Smooth muscle cell (in vitro differentiated cells): ENCODE measurements around the gene ATP10A. TPM values are rescaled to one million over a fixed set of nuclear protein-coding genes. Genes with fewer than 3 reads are reported as not detected.

Experiments
- DNase-seq: peaks from one replicate; lab custom pipeline; 2025; ENCODE audit not compliant: unreplicated experiment; lab: John Stamatoyannopoulos, UW
- H2AFZ ChIP-seq: fragments of 200-600 bp; sonication (generic); 2 replicates; pipeline ENCODE4 v1.6.0; 2016; ENCODE audit warnings: antibody characterized with exemption, low read depth, mild to moderate bottlenecking
- H3F3A ChIP-seq: fragments of 200-600 bp; sonication (generic); 2 replicates; pipeline ENCODE4 v1.6.0; 2017; ENCODE audit warnings: antibody characterized with exemption, low read depth
- H3K27ac ChIP-seq: fragments of 200-600 bp; sonication (generic); 2 replicates; pipeline ENCODE4 v1.5.1; 2016; ENCODE audit warnings: low read depth, mild to moderate bottlenecking
- H3K27me3 ChIP-seq: fragments of 200-600 bp; sonication (generic); 2 replicates; pipeline ENCODE4 v1.6.1; 2016; ENCODE audit warnings: low read depth, mild to moderate bottlenecking
- H3K36me3 ChIP-seq: fragments of 200-600 bp; sonication (generic); 2 replicates; pipeline ENCODE4 v1.5.1; 2016; ENCODE audit warnings: low read depth
- H3K4me1 ChIP-seq: fragments of 200-600 bp; sonication (generic); 2 replicates; pipeline ENCODE4 v1.5.1; 2016; ENCODE audit warnings: low read depth
- H3K4me2 ChIP-seq: fragments of 200-600 bp; sonication (generic); 2 replicates; pipeline ENCODE4 v1.6.0; 2016; ENCODE audit warnings: mild to moderate bottlenecking
- H3K4me3 ChIP-seq: fragments of 200-600 bp; sonication (generic); 2 replicates; pipeline ENCODE4 v1.5.1; 2016; ENCODE audit warnings: mild to moderate bottlenecking
- H3K79me2 ChIP-seq: fragments of 200-600 bp; sonication (generic); 2 replicates; pipeline ENCODE4 v1.6.0; 2016; ENCODE audit warnings: low read depth, mild to moderate bottlenecking
- H3K9ac ChIP-seq: fragments of 200-600 bp; sonication (generic); 2 replicates; pipeline ENCODE4 v1.6.0; 2016; ENCODE audit warnings: low read depth
- H3K9me3 ChIP-seq: fragments of 200-600 bp; sonication (generic); replicated peaks from 2 replicates; pipeline ENCODE4 v1.5.1; 2016; ENCODE audit warnings: low read depth
- H4K20me1 ChIP-seq: fragments of 200-600 bp; sonication (generic); 2 replicates; pipeline ENCODE4 v1.6.0; 2016; ENCODE audit warnings: low read depth
- WGBS: methylation state at CpG from one replicate; pipeline ENCODE4 v1.1.7; 2016; ENCODE audit warnings: low lambda C conversion rate; 5-methylcytosine and 5-hydroxymethylcytosine counted together
- polyA plus RNA-seq: library from polyadenylated mRNA; unstranded; fragments of >200 nt; fragmentation: Nextera tagmentation; extraction: Ambion mirVana; gene quantifications from 2 replicates; pipeline ENCODE4 v1.2.1, GENCODE V29; 2016
- total RNA-seq: library from RNA; depleted of rRNA; stranded (reverse); fragments of >200 nt; gene quantifications from 2 replicates; pipeline ENCODE4 v1.2.3, GENCODE V29; 2014
- TF ChIP-seq, protein P1 (sequence below): fragments of 200-600 bp; sonication (generic); IDR thresholded peaks from 2 replicates; pipeline ENCODE4 v1.5.1; 2017; ENCODE audit warnings: borderline replicate concordance, mild to moderate bottlenecking, antibody characterized with exemption; ENCODE audit not compliant: insufficient read depth, poor library complexity, severe bottlenecking

ATP10A gene
- total and polyA plus RNA-seq, 2 experiments from 2014 or later = 10.6 to 12.3 TPM

DNA sequence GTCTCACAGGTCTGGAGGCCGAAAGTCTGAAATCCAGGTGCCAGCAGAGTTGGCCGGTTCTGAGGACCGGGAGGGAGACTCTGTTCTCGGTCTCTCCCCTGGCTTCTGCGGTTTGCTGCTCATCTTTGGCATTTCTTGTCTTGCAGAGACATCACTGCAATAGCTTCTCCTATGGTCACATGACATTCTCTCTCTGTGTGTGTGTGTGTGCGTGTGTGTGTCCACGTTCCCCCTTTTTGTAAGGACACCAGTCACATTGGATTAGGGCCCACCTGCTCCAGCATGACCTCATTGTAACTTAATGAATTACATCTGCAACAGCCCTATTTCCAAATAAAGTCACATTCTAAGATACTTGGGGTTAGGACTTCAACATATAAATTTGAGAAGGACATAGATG lies 12.4 kb upstream of the ATP10A start:
- TF ChIP-seq, protein P1, sequence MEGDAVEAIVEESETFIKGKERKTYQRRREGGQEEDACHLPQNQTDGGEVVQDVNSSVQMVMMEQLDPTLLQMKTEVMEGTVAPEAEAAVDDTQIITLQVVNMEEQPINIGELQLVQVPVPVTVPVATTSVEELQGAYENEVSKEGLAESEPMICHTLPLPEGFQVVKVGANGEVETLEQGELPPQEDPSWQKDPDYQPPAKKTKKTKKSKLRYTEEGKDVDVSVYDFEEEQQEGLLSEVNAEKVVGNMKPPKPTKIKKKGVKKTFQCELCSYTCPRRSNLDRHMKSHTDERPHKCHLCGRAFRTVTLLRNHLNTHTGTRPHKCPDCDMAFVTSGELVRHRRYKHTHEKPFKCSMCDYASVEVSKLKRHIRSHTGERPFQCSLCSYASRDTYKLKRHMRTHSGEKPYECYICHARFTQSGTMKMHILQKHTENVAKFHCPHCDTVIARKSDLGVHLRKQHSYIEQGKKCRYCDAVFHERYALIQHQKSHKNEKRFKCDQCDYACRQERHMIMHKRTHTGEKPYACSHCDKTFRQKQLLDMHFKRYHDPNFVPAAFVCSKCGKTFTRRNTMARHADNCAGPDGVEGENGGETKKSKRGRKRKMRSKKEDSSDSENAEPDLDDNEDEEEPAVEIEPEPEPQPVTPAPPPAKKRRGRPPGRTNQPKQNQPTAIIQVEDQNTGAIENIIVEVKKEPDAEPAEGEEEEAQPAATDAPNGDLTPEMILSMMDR = no peak
- H3K79me2 ChIP-seq = no peaks in the 10 kb centered on the region
- peaks cover 3% of the 10 kb centered on the region for H3F3A ChIP-seq
- H3K36me3 ChIP-seq = no peaks in the 10 kb centered on the region
- H3K9ac ChIP-seq = no peak overlapping the region
- WGBS = 89% methylated on average over 7 of the region's 7 CpGs
- H3K4me2 ChIP-seq = no peak overlapping the region
- H3K4me1 ChIP-seq = no peaks in the 10 kb centered on the region
- DNase-seq = no peak
- H4K20me1 ChIP-seq = no peaks in the 10 kb centered on the region
- no peak overlapping the region for H3K27ac ChIP-seq
- H3K27me3 ChIP-seq = no peaks in the 10 kb centered on the region
- H3K4me3 ChIP-seq = no peak overlapping the region
- peak overlapping the region; percentile 49 for H2AFZ ChIP-seq
- H3K9me3 ChIP-seq = no peaks in the 10 kb centered on the region

DNA sequence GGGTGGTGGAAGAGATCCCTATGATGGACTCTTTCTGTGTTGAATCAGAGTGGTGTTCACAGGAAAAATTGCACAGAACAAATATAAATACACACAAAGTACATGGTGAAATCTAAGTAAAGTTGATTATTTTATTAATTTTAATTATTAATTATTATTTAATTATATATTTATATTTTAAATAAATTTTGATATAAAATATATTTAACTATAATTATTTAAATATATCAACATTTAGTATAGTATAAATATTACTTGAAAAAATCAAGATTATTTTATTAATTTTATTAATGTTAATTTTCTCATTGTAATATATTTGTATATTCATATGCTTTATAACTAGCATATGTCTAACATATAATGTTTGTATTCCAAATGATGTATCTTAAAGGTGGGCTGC lies 11.3 kb upstream of the ATP10A start:
- no peak overlapping the region for H3K4me2 ChIP-seq
- peaks cover 3% of the 10 kb centered on the region for H3F3A ChIP-seq
- H3K36me3 ChIP-seq = no peaks in the 10 kb centered on the region
- no peak overlapping the region for H3K4me3 ChIP-seq
- H3K9ac ChIP-seq = no peak overlapping the region
- no peak overlapping the region for H3K27ac ChIP-seq
- H2AFZ ChIP-seq = no peak overlapping the region
- H3K9me3 ChIP-seq = no peaks in the 10 kb centered on the region
- TF ChIP-seq, protein P1 = no peak
- DNase-seq = no peak
- no peaks in the 10 kb centered on the region for H3K79me2 ChIP-seq
- H3K4me1 ChIP-seq = no peaks in the 10 kb centered on the region
- no peaks in the 10 kb centered on the region for H4K20me1 ChIP-seq
- no peaks in the 10 kb centered on the region for H3K27me3 ChIP-seq

DNA sequence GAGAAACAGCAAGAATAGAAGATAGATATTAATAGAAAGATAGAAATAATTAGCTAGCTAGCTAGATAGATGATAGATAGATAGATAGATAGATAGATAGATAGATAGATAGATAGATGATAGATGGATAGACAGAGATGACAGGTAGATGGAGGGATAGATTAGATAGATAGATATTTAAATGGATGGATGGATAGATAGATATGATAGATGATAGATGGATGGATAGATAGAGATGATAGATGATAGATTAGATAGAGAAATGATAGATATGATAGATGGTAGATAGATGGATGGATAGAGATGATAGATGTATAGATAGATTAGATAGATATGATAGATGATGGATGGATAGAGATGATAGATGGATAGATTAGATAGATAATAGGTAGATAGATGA lies 8.3 kb upstream of the ATP10A start:
- Histone ChIP-seq H3K27me3 (no peaks in the 10 kb centered on the region), H3K4me3 (no peak overlapping the region), H3K79me2 (no peaks in the 10 kb centered on the region), H3K4me1 (no peaks in the 10 kb centered on the region), H3F3A (peaks cover 3% of the 10 kb centered on the region), H3K9ac (no peak overlapping the region), H3K9me3 (no peaks in the 10 kb centered on the region), H3K4me2 (no peak overlapping the region), H3K27ac (no peak overlapping the region), H3K36me3 (no peaks in the 10 kb centered on the region), H2AFZ (no peak overlapping the region), H4K20me1 (no peaks in the 10 kb centered on the region)
- DNase-seq = no peak
- TF ChIP-seq, protein P1 = no peak

DNA sequence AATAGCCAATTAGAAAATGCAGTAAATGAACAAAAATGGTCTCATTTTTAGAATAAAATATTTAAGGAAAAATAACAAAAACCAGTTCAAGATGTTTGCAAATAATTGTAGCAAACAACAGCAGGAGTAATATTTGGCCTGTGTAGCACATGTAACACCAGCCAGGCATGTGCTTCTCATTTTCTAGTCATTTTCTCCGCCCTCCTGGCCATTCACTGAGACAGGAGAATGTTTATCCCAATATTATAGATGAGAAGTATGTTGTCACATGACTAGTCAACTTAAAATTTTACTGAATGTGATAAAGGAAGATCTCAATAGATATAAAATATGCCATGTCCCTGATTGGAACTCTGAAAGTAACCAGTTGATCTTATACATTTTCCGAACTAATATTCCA lies 7.8 kb upstream of the ATP10A start:
- 91% methylated on average over 2 of the region's 2 CpGs for WGBS
- Histone ChIP-seq H3K79me2 (no peaks in the 10 kb centered on the region), H3K4me1 (no peaks in the 10 kb centered on the region), H4K20me1 (no peaks in the 10 kb centered on the region), H3F3A (no peaks in the 10 kb centered on the region), H3K27me3 (no peaks in the 10 kb centered on the region), H3K9ac (no peak overlapping the region), H3K4me2 (no peak overlapping the region), H2AFZ (no peak overlapping the region), H3K36me3 (no peaks in the 10 kb centered on the region), H3K4me3 (no peak overlapping the region), H3K27ac (no peak overlapping the region), H3K9me3 (no peaks in the 10 kb centered on the region)
- DNase-seq = no peak
- TF ChIP-seq, protein P1 = no peak
